Astrocyte of the cerebellum (primary cell): Measurements from ENCODE around the gene VTI1A.

Experiments used
- DNase-seq: peaks from one replicate; pipeline ENCODE4 v3.0.0-alpha.2; 2011; ENCODE audit warnings: low read depth
- H3K4me3 ChIP-seq: 2 replicates; pipeline ENCODE4 v1.5.1; 2011; ENCODE audit warnings: mild to moderate bottlenecking, low read depth, low read length, moderate library complexity
- CTCF ChIP-seq: IDR thresholded peaks from 2 replicates; pipeline ENCODE4 v1.5.1; 2012; ENCODE audit warnings: low read length, low read depth, moderate library complexity, mild to moderate bottlenecking; ENCODE audit errors: missing control alignments
- in situ Hi-C: cut with HindIII; loops from 2 replicates; pipeline ENCODE4 v1.10.0; 2017; ENCODE audit warnings: low sequenced_read_pairs

VTI1A gene

DNA sequence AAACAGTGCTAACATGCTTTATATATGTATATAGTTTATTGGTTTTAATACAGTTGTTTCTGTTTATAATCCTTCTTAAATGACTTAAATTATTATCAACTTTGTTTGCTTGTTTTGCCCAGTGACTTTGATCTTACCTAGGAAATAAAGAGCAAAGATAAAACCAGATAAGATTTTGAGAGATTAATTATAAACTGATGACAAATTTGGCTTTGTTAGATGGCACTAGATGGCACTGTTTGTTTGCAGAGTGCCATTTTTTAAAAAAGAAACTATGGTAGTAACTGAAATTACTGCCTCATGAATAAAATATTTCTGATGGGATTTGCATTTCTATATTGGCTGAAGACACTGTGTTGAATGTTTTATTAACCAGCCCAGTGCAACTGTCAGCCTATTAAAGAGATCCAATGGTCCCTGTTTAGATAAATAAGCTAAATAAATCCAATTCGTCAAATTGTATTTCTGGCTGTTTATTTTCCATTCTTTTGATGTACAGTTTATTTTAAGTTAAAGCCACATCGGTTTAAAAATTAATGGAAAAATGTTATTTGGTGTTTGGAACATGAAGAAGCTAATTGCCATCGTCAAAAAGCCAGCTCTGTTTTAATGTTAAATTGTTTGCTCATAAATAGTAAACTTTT lies 28.7 kb downstream of the VTI1A start:
- DNase-seq: peak; percentile 12
- in situ Hi-C loops: no loop called here
- TF ChIP-seq CTCF: peak; percentile 30
- no peak overlapping the region for H3K4me3 ChIP-seq

DNA sequence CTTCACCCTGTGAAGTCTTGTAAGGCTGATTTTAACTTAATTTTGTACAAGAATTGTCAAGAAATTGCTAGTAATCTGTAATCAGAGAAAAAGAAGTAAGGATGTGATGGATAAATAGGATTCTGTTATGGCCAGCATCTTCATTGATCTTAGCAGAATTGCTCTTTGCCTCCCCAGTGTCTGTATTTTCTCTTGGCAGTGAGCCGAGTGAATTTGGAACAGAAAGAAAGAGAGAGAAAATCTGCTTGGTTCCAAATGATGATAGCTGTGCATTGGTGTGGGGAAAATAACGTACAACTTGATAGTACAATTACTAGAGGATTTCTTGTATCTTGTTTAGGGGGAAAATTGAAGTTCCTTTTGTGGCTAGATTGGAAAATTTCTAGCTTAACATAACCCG lies 34.6 kb downstream of the VTI1A start:
- TF ChIP-seq CTCF: no peak
- no peak for DNase-seq
- in situ Hi-C loops: no loop called here
- no peak overlapping the region for H3K4me3 ChIP-seq

GRCh38 chr10:112484399-112484798 lies 37.4 kb downstream of the VTI1A start:
- in situ Hi-C loops: no loop called here
- no peak for DNase-seq
- no peak for TF ChIP-seq CTCF
- no peak overlapping the region for H3K4me3 ChIP-seq

DNA sequence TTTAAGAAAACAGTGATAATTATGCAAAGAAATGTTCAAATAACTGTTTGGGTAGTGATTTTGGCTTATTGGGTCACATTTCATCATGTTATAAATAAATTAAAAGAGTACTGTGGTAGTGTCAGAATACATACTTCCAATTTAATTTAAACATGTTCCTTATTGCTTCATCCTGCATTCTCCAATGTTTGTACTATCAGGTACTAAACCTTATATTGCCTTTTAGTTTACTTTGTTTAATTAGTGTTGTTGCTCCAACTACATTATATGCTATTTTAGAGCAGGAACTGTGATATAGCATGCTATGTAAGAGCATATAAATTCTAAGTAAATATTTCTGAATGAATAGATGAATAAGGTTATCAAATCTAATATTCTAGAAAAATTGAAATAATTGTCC lies 40.9 kb downstream of the VTI1A start:
- in situ Hi-C loops: no loop called here
- no peak for DNase-seq
- TF ChIP-seq CTCF: no peak
- no peak overlapping the region for H3K4me3 ChIP-seq

GRCh38 chr10:112490545-112490944 lies 43.5 kb downstream of the VTI1A start:
- DNase-seq: no peak
- no peak for TF ChIP-seq CTCF
- H3K4me3 ChIP-seq: no peak overlapping the region
- in situ Hi-C loops: no loop called here

- H3K4me3 ChIP-seq: no peak overlapping the region
- in situ Hi-C loops: no loop called here
- no peak for TF ChIP-seq CTCF
- DNase-seq: no peak
Measured at GRCh38 chr10:112491144-112491543, 44.1 kb downstream of the VTI1A start.

DNA sequence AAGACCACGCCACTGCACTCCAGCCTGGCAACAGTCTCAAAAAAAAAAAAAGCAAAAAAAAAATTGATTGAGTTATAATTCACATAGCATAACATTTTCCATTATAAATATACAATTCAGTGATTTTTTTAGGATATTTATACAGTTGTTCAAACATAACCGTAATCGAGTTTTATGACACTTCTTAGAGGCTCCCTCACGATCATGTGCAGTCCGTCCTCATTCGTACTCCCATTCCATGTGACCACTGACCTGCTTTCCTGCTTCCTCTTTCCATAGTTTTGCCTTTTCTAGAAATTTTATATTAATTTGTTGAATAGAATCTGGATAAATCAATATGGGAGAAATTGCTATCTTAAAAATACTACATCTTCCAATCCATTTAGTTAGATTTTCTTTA lies 45.7 kb downstream of the VTI1A start:
- no peak overlapping the region for H3K4me3 ChIP-seq
- no peak for TF ChIP-seq CTCF
- DNase-seq: no peak
- in situ Hi-C loops: no loop called here
